Suprapubic skin (tissue), 4 donors: Measurements from ENCODE around the gene GRM5.

Experiments
- EP300 ChIP-seq: sonication (generic); formaldehyde crosslinking; IDR thresholded peaks from one replicate; pipeline ENCODE4 v1.6.1; 2017; ENCODE audit warnings: antibody characterized with exemption
- POLR2A ChIP-seq, 2 donors: fragments of 450-650 bp; IDR thresholded peaks; one replicate each; pipeline ENCODE4 v1.6.1; 2017; ENCODE audit warnings: antibody characterized with exemption in 2 of 2, mild to moderate bottlenecking in 2 of 2, moderate library complexity in 2 of 2
- POLR2AphosphoS5 ChIP-seq, 3 donors: sonication (generic); formaldehyde crosslinking; IDR thresholded peaks; one replicate each; pipeline ENCODE4 v1.6.1; 2017; ENCODE audit warnings: antibody characterized with exemption in 3 of 3
- TF ChIP-seq, protein P1 (sequence below), 2 donors: fragments of 200-600 bp in 1 of 2; fragments of 450-650 bp in 1 of 2; sonication (generic) in 1 of 2; IDR thresholded peaks; one replicate each; pipeline ENCODE4 v1.5.1; 2016 to 2019; ENCODE audit warnings: antibody characterized with exemption in 2 of 2, mild to moderate bottlenecking in 1 of 2, moderate library complexity in 1 of 2

DNA sequence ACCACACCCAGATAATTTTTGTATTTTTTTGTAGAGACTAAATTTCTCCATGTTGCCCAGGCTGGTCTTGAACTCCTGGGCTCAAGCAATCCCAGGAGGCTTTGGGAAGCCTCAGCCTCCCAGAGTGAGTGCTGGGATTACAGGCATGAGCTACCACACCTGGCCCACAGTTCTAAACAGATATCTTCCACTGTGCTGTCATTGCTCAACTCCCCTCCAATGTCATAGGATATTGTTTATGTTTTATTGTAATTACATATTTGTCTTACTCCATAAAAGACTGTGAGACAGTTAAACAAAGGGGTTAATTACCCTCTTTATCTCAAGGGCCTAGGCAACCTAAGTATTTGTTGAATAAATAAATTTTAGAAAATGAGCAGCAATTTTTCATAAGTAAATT is 204.2 kb downstream of the GRM5 start:
- TF ChIP-seq, protein P1, sequence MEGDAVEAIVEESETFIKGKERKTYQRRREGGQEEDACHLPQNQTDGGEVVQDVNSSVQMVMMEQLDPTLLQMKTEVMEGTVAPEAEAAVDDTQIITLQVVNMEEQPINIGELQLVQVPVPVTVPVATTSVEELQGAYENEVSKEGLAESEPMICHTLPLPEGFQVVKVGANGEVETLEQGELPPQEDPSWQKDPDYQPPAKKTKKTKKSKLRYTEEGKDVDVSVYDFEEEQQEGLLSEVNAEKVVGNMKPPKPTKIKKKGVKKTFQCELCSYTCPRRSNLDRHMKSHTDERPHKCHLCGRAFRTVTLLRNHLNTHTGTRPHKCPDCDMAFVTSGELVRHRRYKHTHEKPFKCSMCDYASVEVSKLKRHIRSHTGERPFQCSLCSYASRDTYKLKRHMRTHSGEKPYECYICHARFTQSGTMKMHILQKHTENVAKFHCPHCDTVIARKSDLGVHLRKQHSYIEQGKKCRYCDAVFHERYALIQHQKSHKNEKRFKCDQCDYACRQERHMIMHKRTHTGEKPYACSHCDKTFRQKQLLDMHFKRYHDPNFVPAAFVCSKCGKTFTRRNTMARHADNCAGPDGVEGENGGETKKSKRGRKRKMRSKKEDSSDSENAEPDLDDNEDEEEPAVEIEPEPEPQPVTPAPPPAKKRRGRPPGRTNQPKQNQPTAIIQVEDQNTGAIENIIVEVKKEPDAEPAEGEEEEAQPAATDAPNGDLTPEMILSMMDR (IDR thresholded peaks at IDR 0.05) = no peak
- TF ChIP-seq POLR2A (IDR thresholded peaks at IDR 0.05) (no peak), POLR2AphosphoS5 (IDR thresholded peaks at IDR 0.05) (no peak), EP300 (no peak)
